A549 (cell line): ENCODE results near the gene RASGRP1.

Source experiments
- CHD2 ChIP-seq: fragments of 150-350 bp; IDR thresholded peaks from 2 replicates; pipeline ENCODE4 v1.6.1; 2014; ENCODE audit warnings: low read length; ENCODE audit not compliant: partially characterized antibody
- CTCF ChIP-seq: fragments of >200 bp; sonication (Bioruptor Twin); formaldehyde crosslinking; IDR thresholded peaks from 3 replicates; pipeline ENCODE4 v1.5.1; 2016
- ESRRA ChIP-seq: fragments of 150-350 bp; IDR thresholded peaks from 2 replicates; pipeline ENCODE4 v1.6.1; 2014; ENCODE audit warnings: mild to moderate bottlenecking, low read length, borderline replicate concordance
- HMGXB4 ChIP-seq: fragments of 250-450 bp; sonication (Bioruptor Pico); IDR thresholded peaks from 2 replicates; pipeline ENCODE4 v1.5.0; 2021; ENCODE audit warnings: mild to moderate bottlenecking, moderate library complexity, borderline replicate concordance
- JUN ChIP-seq, 2 experiments: fragments of >200 bp; sonication (Bioruptor Twin); formaldehyde crosslinking; IDR thresholded peaks; 2 replicates in 1 of 2; 3 replicates in 1 of 2; pipeline ENCODE4 v1.6.1; 2016 to 2017
- JUNB ChIP-seq: fragments of >200 bp; sonication (Bioruptor Twin); formaldehyde crosslinking; IDR thresholded peaks from 2 replicates; pipeline ENCODE4 v1.6.1; 2016
- NR3C1 ChIP-seq: fragments of >200 bp; sonication (Bioruptor Twin); formaldehyde crosslinking; IDR thresholded peaks from 3 replicates; pipeline ENCODE4 v1.6.1; 2017
- POLR2A ChIP-seq: IDR thresholded peaks from 2 replicates; pipeline ENCODE4 v1.6.1; 2012; ENCODE audit warnings: mild to moderate bottlenecking, low read length
- RAD21 ChIP-seq, 2 experiments: fragments of >200 bp in 1 of 2; sonication (Bioruptor Twin) in 1 of 2; formaldehyde crosslinking in 1 of 2; IDR thresholded peaks in 1 of 2; conservative IDR thresholded peaks in 1 of 2; 2 replicates in 1 of 2; 3 replicates in 1 of 2; pipeline ENCODE4 v1.6.1; 2012 to 2018; ENCODE audit warnings: inconsistent platforms in 1 of 2
- RCOR1 ChIP-seq: fragments of 150-350 bp; IDR thresholded peaks from 2 replicates; pipeline ENCODE4 v1.6.1; 2014; ENCODE audit warnings: antibody characterized with exemption, low read length, low read depth
- SMC3 ChIP-seq: fragments of >200 bp; sonication (Bioruptor Twin); formaldehyde crosslinking; IDR thresholded peaks from 3 replicates; pipeline ENCODE4 v1.6.1; 2018; ENCODE audit warnings: inconsistent platforms

- TF ChIP-seq CTCF (no peak), JUNB (no peak), POLR2A (no peak), CHD2 (no peak), RAD21 (conservative IDR thresholded peaks at IDR 0.05 in 1 of 2, IDR thresholded peaks at IDR 0.05 in 1 of 2) (no peak), JUN (IDR thresholded peaks at IDR 0.05) (no peak), HMGXB4 (no peak), NR3C1 (no peak), RCOR1 (no peak), SMC3 (no peak), ESRRA (no peak)
Observed at GRCh38 chr15:38536201-38536676, 28.4 kb downstream of the RASGRP1 start.
